Muscle of arm (tissue), 12 donors: ENCODE data around the gene TEX48. TPM values are rescaled to one million over a fixed set of nuclear protein-coding genes. Genes with fewer than 3 reads are reported as not detected.

Experiments
- DNase-seq: peaks from one replicate; pipeline ENCODE4 v3.0.0-alpha.2; 2013
- polyA plus RNA-seq, 12 donors: library from polyadenylated mRNA; unstranded; fragments of 120-200 nt; gene quantifications; one replicate each; pipeline ENCODE4 v1.2.1, GENCODE V29; 2013; ENCODE audit not compliant: insufficient read length in 12 of 12

Gene TEX48
- polyA plus RNA-seq, 12 donors = not detected

DNA sequence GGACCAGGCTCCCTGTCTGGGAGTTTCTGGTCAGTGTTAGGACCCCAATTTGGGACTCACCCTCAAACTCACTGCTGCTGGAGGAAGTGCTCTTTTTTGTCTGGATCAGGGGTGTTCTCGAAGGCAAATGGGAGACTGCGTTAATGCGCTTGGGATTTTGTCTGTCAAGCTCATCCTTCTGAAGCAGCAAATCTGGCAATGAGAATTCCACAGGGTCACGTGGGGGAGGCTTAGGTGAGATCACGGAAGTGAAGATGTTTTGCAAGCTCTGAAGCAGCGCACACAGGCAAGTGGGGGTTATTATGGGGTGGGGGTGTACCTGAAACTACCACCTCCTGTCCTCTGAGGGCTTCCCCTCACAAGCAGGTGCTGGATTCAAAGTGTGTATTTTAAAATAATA lies 13.8 kb downstream of the TEX48 start:
- no peak for DNase-seq

DNA sequence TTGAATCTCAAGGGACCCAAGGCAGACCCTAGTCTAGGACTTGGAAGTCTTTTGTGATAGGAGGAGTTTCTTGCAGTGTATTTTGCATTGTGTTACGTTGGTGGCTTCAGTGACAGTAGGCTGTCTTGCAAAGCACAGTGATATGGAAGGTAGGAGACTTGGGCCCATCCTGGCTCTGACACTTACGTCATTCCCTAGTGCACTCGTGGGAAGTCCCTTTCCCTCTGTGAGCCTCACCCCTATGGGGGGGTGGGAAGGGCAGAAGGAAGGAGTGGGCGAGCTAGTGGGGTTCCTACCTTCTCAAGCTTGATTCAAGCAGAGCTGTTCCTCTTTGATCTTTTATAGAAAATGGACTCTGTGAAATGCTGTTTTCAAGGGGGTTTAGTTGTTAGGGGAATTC lies 15.1 kb downstream of the TEX48 start:
- no peak for DNase-seq

DNA sequence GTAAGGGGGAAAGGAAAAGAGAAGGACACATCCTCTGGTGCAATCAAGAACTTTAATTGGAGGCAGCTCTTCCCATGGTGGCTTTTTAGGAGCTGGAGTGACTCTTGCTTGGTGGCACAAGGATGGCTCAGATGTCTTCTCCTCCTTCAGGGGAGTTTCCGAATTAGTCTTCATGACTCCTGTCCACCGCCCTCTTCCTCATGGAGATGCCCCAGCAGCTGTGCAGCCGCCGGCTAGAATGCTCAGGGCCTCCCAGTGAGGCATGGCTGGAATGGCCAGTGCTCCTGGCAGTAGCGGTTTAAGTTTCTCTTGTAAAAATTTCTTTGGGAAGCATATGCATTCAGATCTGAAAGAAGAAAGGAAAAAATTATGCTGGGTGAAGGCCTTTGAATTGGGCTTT lies 15.6 kb downstream of the TEX48 start:
- DNase-seq = no peak

DNA sequence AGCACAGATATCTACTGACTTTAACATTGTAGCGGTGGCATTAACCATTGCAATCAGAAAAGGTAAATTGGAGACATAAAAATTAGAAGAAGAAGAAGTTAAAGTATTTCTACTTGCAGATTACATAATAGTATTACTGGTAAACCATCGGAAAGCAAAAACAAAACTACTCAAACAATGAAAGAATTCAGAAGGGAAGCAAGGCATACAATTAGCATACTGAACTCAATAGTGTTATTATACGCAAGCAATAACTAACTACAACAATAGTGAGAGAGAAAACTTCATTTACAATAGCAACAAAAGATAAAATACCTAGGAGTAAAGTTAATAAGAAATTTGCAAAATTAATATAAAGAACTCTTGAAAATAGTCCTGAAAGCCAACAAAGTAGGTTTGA lies 17.8 kb downstream of the TEX48 start:
- DNase-seq = no peak

DNA sequence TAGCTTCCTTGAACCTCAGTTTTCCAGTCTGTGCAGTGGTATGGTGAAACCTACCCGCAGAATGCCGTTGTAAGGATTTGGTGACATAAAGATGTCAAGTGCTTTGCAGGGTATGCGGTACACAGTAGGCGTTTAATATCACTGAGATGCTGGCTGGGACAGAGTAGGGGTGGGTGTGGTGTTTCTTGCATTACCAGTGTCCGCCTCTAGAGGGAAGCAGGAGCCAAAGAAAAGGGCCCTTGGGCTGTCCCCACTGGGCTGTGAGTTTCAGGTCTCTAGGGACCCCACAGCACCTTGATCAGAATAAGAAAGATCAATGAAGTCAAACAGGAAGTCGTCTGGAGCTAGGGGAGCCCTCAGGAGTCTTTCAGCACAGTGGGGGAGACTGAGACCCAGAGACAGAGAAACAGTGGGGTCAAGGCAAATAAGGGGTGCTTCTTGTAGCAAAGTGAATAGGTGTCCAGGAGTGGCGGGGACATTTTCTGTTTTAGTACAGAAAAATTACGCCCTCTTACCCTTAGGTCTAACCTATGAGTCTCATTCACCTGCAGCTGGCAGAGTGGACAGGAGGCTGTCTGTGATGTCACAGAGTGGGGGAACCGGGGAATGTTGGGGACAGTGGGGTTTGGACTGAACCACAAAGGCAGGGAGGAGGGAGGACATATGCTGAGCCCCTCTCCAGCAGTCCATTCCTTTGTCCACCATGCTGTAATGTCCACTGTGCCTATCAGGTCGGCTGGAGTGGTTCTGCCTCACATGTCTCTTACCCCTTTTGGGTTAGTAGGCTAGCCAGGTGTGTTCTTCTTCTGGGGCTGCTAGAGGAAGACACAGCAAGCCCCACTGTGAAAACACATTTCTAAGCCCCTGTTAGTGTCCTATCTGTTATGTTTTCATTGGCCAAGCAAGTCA lies 19.7 kb downstream of the TEX48 start:
- peak; percentile 15 for DNase-seq

DNA sequence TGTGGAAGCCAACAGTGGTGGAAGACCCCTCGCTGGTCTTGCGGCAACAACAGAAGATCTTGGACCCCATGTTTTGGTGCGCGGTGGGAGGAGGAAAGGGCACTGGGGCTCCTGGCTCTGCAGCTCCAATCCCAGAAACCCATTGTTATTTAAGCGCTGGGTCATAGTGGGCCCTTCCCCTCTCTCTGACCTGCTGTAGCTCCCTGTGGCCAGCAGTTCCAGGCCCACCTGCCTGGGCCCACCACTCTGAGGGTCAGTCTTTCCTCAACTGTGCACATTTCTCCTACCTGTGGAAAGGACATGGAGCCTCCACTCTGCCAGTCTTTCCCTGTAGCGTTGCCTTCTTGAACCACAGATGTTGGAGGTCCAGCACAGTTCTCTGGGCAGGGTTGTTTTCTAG lies 24.3 kb downstream of the TEX48 start, which contains the start of gene TEX53:
TEX53 (minus strand) TSS at position 101 of the 400 bp plus-strand sequence; CDS start at position 70, 31 bp downstream.
- no peak for DNase-seq

DNA sequence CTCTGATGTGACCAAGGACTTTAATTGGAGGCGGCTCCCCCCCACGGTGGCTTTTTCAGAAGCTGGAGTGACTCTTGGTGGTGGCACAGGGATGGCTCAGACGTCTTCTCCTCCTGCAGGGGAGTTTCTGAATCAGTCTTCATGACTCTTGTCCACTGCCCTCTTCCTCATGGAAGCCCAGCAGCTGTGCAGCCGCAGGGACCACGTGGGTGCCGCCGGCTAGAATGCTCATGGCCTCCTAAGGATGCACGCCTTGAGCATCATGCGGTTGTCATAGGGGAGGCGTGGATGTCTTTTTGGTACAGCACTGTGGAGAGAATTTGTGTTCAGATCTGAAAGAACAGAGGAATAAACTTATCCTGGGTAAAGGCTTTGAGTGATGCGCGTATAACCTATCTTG lies 25.7 kb downstream of the TEX48 start:
- no peak for DNase-seq

DNA sequence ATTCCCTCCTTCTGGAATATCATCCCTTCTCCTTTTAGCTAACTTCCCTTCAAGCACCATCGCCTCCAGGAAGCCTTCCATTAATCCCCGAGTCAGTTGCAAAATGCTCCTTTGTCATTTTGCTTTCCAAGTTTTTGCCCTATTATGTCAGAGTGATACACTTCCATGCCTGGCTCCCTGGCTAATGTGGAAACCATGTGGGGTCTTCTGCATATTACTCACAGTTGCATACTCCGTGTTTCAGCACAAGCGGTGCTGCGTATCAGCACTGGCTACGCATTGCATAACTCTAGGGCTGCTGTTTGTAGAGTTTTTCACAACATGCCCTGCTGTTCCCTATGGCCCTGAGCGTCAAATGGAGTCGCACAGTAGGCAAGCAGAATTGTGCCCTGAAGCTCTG lies 26.3 kb downstream of the TEX48 start:
- DNase-seq = no peak

DNA sequence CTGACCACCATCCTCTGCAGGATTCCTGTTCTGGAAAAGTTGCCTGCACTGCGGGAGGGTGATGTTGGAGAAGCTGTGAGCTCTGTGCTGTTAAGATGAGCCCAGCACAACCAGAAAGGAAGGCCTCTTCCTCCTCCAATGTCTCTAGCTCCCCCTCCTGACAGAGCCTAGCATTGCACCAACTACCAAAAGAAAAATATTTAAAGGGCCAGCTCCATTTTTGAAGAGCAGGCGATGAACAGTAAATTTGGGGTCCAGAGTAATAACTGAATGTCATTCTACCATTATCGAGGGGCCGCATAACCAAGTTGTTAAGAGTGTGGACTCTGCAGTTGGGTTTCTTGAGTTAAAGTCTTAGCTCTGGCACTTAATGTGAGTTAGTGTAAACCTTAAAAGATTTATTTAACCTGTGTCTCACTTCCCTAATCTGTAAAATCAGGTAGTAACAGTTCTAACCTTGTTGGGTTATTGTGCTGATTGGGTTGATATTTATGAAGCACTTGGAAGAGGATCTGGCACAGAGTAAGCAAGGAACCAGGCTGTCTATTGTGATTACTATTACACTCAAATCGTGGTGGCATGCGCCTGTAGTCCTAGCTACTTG lies 28.3 kb downstream of the TEX48 start:
- DNase-seq = peak; percentile 67

DNA sequence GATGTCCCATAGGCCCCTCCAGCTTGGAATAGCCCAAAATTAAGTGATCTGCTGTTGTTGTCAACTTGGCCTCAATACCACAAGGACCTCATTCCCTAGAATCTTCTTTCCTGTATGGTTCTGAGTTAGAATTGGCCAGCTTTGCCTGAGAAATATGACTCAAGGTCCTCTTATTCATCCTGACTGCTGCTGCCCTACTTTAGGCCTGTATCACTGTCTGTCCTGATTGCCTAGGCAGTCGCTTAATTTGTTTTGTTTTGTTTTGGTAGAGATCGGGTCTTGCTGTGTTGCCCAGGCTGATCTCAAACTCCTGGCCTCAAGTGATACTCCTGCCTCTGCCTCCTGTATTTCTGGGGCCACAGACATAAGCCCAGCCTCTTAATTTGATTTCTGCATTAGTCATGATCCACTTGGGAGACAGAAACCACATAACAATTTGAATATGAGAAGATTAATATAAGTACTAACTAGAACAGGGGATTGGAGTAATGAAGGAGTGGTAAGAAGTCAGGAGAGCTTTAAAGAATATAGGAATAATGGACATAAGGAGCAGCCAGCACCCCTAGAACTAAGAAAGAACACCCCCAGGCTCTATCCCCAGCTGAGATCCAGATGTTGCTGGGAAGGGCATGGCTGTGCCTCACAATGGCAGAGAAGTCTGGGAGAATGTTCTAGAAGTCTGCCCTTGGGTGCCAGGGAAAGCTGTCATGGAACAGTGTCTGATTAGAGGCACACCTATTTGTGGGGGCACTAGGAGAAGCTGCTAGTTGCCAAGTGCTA lies 29.0 kb downstream of the TEX48 start:
- no peak for DNase-seq

DNA sequence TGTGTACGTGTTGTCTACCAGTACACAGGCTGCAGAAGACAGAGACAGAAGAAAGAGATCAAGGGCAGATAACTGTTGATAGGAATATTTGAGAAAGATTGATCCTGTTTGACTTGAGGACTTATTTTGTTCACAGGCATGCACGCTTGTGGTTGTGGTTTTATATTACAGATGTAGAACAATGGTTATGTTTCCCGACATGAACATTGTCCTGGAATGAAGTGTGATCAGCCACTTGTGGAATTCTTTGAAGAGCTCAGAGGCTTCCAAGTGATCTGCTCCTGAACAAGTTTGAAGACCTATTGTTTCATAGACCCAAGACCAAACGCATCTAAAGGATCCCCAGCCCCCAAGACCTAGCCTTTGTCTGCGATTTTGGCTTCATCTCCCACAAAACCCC lies 38.1 kb downstream of the TEX48 start:
- no peak for DNase-seq

DNA sequence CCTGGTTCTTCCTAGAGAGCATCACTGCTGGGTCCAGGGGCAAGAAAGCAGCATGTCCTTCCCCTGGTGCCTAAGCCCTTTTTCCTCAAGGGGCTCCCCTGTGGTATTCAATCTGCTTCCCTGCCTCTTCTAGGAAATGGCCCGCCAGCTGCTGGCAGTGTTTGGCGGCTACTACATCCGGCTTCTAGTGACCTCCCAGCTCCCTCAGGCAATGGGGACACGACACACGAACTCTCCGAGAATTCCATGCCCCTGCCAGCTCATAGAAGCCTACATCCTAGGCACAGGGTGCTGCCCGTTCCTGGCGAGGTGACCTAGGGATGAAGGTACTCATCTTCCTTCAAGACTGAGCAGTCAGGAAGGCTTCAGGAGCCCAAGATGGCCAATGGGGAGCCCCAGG lies 39.0 kb downstream of the TEX48 start:
- no peak for DNase-seq

DNA sequence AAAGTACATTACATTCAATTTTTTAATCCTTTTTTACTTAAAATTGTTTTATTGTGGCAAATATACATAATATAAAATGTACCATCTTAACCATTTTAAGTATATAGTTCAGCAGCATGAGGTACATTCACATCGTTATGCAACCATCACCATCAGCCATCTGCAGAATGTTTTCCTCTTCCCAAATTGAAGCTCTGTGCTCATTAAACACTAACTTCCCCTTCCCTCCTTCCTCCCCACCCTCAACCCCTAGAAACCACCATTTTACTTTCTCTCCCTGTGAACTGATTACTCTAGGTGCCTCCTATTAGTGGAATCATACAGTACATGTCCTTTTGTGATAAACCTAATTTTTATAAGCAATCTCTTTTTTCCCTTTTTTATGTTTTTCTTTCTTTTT lies 40.0 kb downstream of the TEX48 start:
- no peak for DNase-seq

DNA sequence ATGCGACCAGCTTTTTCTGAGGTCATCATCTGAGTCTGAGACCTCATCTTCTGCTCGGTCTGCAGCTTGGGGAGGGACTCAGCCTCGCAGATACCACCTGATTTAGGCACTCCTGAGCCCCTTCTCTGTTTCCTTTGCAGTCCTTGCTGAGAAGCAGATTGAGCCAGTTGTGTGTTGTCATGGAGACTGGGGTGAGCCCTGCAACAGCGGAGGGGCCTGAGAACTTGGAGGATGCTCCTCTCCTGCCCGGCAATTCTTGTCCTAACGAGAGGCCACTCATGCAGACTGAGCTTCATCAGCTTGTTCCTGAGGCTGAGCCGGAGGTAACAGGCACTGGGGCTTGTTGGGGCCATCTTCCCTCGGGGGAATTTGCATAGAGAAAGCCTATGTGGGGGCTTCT lies 43.6 kb downstream of the TEX48 start:
- DNase-seq = no peak

DNA sequence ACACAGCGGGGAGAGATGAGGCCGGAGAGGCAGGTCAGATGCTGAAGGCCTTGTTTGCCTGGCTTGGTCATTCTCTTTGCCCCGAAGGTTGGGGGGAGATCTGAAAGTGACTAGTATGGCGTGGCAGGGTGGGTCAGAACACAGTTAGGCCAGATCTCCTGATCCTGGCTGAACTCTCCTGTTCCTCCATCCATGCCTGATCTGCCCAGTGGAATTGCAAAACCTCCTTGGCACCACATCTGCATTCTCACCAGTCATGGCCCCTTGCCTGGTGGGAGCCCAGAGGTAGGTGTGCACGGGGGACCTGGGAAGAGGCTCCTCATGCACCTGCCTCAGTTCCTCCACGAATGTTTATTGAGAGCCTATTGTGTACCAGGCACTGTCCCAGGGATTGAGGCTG lies 47.6 kb downstream of the TEX48 start:
- no peak for DNase-seq

DNA sequence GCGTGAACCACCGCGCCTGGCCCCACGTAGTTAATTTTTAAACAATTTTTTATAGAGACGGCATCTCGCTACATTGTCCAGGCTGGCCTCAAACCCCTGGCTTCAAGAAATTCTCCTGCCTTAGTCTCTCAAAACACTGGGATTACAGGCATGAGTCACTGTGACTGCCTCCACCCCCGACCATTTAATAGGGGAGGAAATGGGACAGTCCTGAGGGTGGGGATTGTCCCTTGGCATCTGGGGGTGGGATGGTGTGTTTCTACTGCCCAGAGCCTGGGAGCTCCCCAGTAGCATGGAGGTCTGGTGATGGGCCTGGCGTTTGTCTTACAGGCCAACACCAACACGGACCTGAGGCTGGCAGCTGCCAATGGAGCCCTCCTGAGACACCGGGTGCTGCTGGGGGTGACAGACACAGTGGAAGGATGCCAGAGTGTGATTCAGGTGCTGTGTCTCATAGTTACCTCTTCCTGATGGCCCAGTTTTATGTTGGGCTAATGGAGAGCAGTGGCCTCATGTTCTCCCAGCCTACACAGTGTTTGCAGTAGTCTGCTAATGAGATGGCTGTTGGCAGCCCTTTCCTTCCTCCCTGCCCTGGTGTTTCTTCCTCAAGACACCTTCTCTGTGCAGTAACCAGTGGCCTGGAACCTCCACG lies 48.4 kb downstream of the TEX48 start:
- no peak for DNase-seq

DNA sequence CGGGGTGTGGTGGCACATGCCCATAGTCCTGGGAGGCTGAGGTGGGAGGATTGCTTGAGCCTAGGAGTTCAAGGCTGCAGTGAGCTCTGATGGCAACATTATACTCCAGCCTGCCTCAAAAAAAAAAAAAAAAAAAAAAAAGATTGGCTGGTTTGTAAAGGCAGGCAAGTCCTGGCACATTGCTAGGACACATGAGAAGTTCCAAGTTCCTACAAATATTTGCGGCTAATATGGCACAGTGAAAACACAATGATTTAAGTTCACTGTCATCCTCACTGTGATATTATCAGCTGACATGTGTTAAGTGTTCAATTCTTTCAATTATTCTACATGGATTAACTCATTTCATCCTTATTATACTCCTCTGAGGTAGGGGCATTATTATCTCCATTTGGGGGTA lies 50.8 kb downstream of the TEX48 start:
- no peak for DNase-seq

DNA sequence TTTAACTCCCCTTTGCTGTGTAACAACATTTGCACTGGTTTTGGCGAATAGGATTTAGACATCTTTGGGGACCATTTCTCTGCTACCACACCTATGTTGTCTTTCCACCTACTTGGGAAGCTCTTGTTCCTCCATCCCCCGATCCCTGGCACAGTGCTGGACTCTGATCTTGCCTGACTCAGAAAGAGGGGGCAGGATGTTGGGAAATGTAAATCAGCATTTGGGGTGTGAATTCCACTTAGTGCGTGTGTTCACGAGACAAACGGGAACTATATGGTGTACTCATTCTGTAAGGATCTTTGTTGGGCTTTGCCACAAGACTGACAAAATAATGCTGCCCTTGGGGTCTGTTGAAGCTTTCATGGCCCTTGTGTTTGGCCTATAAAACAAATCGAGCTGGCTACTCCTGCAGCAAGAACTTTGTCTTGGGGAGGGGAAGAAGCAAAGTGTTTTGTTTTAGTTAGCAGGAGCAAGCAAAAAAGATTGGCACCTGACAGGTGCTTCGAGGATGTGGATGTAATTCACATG lies 52.4 kb downstream of the TEX48 start:
- no peak for DNase-seq

DNA sequence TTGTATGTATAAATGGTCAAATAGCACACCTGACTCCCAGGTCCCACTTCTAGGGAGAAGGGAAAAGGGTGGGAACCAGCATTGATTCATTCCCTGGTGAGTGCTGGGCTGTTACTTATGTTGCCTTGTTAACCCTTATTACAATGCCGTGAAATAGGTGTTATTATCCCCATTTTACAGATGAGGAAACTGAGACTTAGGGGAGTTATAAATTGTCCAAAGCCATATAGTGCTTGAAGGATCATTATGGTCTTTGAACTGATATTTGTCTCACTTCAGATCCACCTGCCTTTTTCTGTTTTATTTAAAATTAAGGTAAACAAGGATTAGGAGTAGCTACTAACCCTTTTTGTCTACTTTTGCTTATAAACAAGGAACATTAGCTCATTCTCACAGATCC lies 54.4 kb downstream of the TEX48 start:
- no peak for DNase-seq

DNA sequence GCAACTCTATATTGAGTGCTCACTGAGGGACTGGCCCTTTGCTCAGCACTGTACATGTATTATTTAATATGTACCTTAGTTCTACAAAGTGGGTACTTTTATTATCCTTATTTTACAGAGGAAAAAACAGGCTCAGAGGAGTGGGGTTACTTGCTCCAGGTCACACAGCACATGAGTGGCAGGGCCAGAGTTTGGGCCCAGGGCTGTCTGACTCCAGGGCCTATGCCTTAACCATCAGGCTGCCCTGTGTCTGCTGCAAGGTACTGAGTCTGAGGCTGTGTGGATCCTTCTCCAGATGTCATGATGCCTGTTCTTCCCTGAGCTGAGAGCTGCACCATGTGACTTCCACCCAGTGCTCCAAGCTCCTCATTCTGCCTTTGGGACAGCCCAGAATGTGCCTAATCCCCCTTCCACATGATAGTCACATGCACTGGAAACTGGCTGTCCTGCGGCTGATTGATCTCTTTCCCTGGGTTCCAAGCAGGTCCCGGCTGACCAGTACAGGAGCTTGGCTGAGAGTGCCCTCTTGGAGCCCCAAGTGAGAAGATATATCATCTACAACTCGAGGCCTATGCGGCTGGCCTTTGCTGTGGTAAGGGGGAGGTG lies 55.5 kb downstream of the TEX48 start:
- DNase-seq = no peak

DNA sequence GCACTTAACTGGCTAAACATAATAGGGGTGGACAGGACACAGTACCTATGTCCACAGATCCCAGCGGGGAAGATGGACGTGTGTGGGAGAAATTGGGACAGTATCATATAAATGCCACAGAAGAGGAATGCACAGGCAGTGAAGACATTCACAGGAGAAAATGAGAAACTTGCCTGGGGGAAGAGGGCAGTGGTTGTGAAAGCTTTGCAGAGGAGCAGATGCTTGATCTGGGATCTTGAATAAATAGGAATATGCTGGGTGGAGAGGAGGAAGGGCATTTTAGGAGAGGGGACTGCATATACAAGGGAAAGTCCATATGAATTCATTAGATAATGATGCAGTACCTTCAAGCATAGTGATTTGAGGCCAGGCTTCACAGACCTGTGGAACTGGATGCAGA lies 57.3 kb downstream of the TEX48 start:
- DNase-seq = no peak
